HL-60 (cell line): ENCODE data around the gene ZNF618.

Experiments
- GABPA ChIP-seq: IDR thresholded peaks from 2 replicates; pipeline ENCODE4 v1.6.1; 2012; ENCODE audit warnings: low read depth
- POLR2AphosphoS5 ChIP-seq: IDR thresholded peaks from 2 replicates; pipeline ENCODE4 v1.6.1; 2012; ENCODE audit warnings: low read depth
- SPI1 ChIP-seq: IDR thresholded peaks from 2 replicates; pipeline ENCODE4 v1.6.1; 2012; ENCODE audit warnings: low read depth, mild to moderate bottlenecking, borderline replicate concordance
- TF ChIP-seq, protein P1 (sequence below): IDR thresholded peaks from one replicate; pipeline ENCODE4 v1.5.1; 2011; ENCODE audit warnings: low read length, control low read depth, inconsistent platforms; ENCODE audit not compliant: insufficient read depth
- TF ChIP-seq, protein P2 (sequence below): IDR thresholded peaks from 2 replicates; pipeline ENCODE4 v1.6.1; 2012; ENCODE audit warnings: low read depth; ENCODE audit not compliant: insufficient replicate concordance

DNA sequence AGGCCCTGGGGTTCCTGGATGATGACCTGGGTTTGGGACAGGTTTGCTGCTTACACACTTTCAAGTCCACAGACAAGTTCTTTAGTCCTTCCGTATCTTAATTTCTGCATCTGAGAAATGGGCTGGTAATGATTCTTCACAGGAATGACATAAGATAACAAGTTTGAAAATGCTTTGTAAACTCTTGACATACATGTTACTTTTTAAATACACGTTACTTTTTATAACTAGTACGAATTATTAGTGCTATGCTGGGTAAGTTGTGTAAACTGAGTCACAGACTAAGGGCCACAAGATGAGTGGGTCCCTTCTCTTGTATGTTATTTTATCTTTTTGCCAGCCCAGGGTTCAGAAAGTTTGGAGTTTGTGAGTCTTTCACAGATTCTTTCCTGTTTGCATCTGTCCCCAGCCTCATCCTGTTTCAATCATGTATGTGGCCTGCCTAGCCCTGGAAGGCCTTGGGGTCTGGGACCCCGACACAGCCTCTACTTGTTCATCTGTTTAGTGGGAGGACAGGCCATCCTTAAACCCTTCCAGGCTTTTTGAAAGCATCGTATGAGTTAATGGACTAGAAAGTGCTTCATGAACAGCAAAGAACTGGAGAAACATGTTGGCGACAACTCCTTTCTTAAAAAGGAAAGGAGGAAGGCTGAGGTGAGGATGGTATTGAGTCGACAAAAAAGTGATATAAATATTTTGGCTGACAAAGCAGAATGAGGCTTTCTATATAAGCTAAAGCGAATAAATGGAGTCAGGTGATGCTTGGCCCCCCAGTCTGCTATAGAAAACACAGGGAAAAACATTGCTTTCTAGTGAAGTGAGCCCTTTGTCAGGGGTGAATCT lies 9.3 kb downstream of the ZNF618 start:
- TF ChIP-seq, protein P1, sequence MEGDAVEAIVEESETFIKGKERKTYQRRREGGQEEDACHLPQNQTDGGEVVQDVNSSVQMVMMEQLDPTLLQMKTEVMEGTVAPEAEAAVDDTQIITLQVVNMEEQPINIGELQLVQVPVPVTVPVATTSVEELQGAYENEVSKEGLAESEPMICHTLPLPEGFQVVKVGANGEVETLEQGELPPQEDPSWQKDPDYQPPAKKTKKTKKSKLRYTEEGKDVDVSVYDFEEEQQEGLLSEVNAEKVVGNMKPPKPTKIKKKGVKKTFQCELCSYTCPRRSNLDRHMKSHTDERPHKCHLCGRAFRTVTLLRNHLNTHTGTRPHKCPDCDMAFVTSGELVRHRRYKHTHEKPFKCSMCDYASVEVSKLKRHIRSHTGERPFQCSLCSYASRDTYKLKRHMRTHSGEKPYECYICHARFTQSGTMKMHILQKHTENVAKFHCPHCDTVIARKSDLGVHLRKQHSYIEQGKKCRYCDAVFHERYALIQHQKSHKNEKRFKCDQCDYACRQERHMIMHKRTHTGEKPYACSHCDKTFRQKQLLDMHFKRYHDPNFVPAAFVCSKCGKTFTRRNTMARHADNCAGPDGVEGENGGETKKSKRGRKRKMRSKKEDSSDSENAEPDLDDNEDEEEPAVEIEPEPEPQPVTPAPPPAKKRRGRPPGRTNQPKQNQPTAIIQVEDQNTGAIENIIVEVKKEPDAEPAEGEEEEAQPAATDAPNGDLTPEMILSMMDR, result no peak
- no peak for TF ChIP-seq POLR2AphosphoS5
- TF ChIP-seq, protein P2, sequence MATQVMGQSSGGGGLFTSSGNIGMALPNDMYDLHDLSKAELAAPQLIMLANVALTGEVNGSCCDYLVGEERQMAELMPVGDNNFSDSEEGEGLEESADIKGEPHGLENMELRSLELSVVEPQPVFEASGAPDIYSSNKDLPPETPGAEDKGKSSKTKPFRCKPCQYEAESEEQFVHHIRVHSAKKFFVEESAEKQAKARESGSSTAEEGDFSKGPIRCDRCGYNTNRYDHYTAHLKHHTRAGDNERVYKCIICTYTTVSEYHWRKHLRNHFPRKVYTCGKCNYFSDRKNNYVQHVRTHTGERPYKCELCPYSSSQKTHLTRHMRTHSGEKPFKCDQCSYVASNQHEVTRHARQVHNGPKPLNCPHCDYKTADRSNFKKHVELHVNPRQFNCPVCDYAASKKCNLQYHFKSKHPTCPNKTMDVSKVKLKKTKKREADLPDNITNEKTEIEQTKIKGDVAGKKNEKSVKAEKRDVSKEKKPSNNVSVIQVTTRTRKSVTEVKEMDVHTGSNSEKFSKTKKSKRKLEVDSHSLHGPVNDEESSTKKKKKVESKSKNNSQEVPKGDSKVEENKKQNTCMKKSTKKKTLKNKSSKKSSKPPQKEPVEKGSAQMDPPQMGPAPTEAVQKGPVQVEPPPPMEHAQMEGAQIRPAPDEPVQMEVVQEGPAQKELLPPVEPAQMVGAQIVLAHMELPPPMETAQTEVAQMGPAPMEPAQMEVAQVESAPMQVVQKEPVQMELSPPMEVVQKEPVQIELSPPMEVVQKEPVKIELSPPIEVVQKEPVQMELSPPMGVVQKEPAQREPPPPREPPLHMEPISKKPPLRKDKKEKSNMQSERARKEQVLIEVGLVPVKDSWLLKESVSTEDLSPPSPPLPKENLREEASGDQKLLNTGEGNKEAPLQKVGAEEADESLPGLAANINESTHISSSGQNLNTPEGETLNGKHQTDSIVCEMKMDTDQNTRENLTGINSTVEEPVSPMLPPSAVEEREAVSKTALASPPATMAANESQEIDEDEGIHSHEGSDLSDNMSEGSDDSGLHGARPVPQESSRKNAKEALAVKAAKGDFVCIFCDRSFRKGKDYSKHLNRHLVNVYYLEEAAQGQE, result no peak
- no peak for TF ChIP-seq GABPA
- TF ChIP-seq SPI1, result no peak
